Endothelial cell of umbilical vein (primary cell): ENCODE measurements around the gene C22orf42. TPM values are rescaled to one million over a fixed set of nuclear protein-coding genes. Genes with fewer than 3 reads are reported as not detected.

ENCODE experiments used
- BruUV-seq: library from RNA; stranded (reverse); fragments of 400-500 nt; replicated peaks from 2 replicates; lab custom pipeline; 2021; lab: Mats Ljungman, UMichigan
- CTCF ChIA-PET: fragments of 300-600, 350-600 bp; sonication (Branson Sonifier 250); formaldehyde crosslinking; loops from one replicate; lab custom pipeline; 2021; ENCODE audit warnings: antibody characterized with exemption, inconsistent platforms; lab: Charles Lee
- POLR2A ChIA-PET: fragments of 300-600, 350-600 bp; sonication (Branson Sonifier 250); formaldehyde crosslinking; loops from one replicate; lab custom pipeline; 2021; ENCODE audit warnings: antibody characterized with exemption, inconsistent platforms; lab: Charles Lee
- DNase-seq: peaks from one replicate; pipeline ENCODE4 v3.0.0-alpha.2; 2011; ENCODE audit warnings: low read depth, low spot score
- FAIRE-seq: peaks from 2 replicates; lab custom pipeline; 2011; peaks lifted over from hg19 to GRCh38; lab: Jason Lieb, UNC
- H2AFZ ChIP-seq: 2 replicates; pipeline ENCODE4 v1.6.0; 2012; ENCODE audit warnings: low read depth, low read length, control low read depth, inconsistent platforms
- H3K27ac ChIP-seq: 2 replicates; pipeline ENCODE4 v1.5.1; 2011; ENCODE audit warnings: low read depth, mild to moderate bottlenecking, control low read depth, low read length, moderate library complexity; ENCODE audit not compliant: insufficient read depth
- H3K27me3 ChIP-seq, 2 experiments: 2 replicates each; pipeline versions ENCODE4 v1.6.0 to v1.6.1; 2011; ENCODE audit warnings: low read length in 2 of 2, mixed read lengths in 1 of 2; ENCODE audit not compliant: control insufficient read depth in 2 of 2, insufficient read depth in 2 of 2
- H3K36me3 ChIP-seq, 2 experiments: 2 replicates in 1 of 2; 3 replicates in 1 of 2; pipeline ENCODE4 v1.5.1; 2011; ENCODE audit warnings: low read length in 2 of 2, mild to moderate bottlenecking in 1 of 2, moderate library complexity in 1 of 2; ENCODE audit not compliant: control insufficient read depth in 2 of 2, insufficient read depth in 2 of 2; ENCODE audit errors: extremely low read depth in 1 of 2
- H3K4me1 ChIP-seq: 3 replicates; pipeline ENCODE4 v1.5.1; 2011; ENCODE audit warnings: mild to moderate bottlenecking, low read length; ENCODE audit not compliant: control insufficient read depth, insufficient read depth; ENCODE audit errors: extremely low read depth
- H3K4me2 ChIP-seq: 2 replicates; pipeline ENCODE4 v1.6.1; 2011; ENCODE audit warnings: low read length, control low read depth, mixed read lengths; ENCODE audit not compliant: insufficient read depth
- H3K4me3 ChIP-seq, 3 experiments: fragments of 200-600 bp in 1 of 3; sonication (generic), shearing (Covaris generic) in 1 of 3; replicated peaks in 1 of 3; 2 replicates each; pipeline ENCODE4 v1.5.1; 2011 to 2016; ENCODE audit warnings: control low read depth in 3 of 3, low read length in 3 of 3, mild to moderate bottlenecking in 2 of 3, inconsistent platforms in 1 of 3, low read depth in 1 of 3, moderate library complexity in 1 of 3; ENCODE audit not compliant: insufficient read depth in 1 of 3
- H3K79me2 ChIP-seq: 2 replicates; pipeline ENCODE4 v1.6.0; 2012; ENCODE audit warnings: low read length, inconsistent platforms; ENCODE audit not compliant: control insufficient read depth, insufficient read depth
- H3K9ac ChIP-seq: replicated peaks from 2 replicates; pipeline ENCODE3; 2011; ENCODE audit warnings: low read length, control low read depth; ENCODE audit not compliant: insufficient read depth; ENCODE audit errors: extremely low read depth
- H3K9me1 ChIP-seq: replicated peaks from 3 replicates; pipeline ENCODE4 v1.6.0; 2011; ENCODE audit warnings: mild to moderate bottlenecking, low read length; ENCODE audit not compliant: control insufficient read depth, insufficient read depth; ENCODE audit errors: extremely low read depth
- H3K9me3 ChIP-seq: replicated peaks from 2 replicates; pipeline ENCODE4 v1.5.1; 2012; ENCODE audit warnings: low read length, inconsistent platforms; ENCODE audit not compliant: control insufficient read depth, insufficient read depth
- H4K20me1 ChIP-seq: replicated peaks from 2 replicates; pipeline ENCODE3; 2011; ENCODE audit warnings: mild to moderate bottlenecking, low read length; ENCODE audit not compliant: control insufficient read depth, insufficient read depth; ENCODE audit errors: extremely low read depth
- CTCF ChIP-seq, 2 donors: IDR thresholded peaks; 1 replicate in 1 of 2; 2 replicates in 1 of 2; pipeline ENCODE4 v1.5.1; 2011; ENCODE audit warnings: low read length in 2 of 2, mild to moderate bottlenecking in 2 of 2, moderate library complexity in 2 of 2, control low read depth in 1 of 2, inconsistent platforms in 1 of 2, low read depth in 1 of 2; ENCODE audit not compliant: insufficient read depth in 1 of 2; ENCODE audit errors: extremely low read depth in 1 of 2
- EZH2 ChIP-seq: IDR thresholded peaks from 2 replicates; pipeline ENCODE4 v1.6.1; 2012; ENCODE audit warnings: borderline replicate concordance, low read depth, mild to moderate bottlenecking, moderate library complexity, low read length, inconsistent platforms; ENCODE audit not compliant: severe bottlenecking
- FOS ChIP-seq: IDR thresholded peaks from 2 replicates; pipeline ENCODE4 v1.6.1; 2011; ENCODE audit warnings: mild to moderate bottlenecking, low read length, moderate library complexity, borderline replicate concordance; ENCODE audit not compliant: insufficient read depth
- GATA2 ChIP-seq: IDR thresholded peaks from 2 replicates; pipeline ENCODE4 v1.7.0; 2011; ENCODE audit warnings: low read depth, mild to moderate bottlenecking, moderate library complexity, mixed read lengths, low read length; ENCODE audit not compliant: insufficient read length, insufficient read depth
- JUN ChIP-seq: IDR thresholded peaks from 2 replicates; pipeline ENCODE4 v1.6.1; 2011; ENCODE audit warnings: borderline replicate concordance, low read depth; ENCODE audit not compliant: insufficient read length, insufficient read depth
- MAX ChIP-seq: IDR thresholded peaks from 2 replicates; pipeline ENCODE4 v1.6.1; 2011; ENCODE audit not compliant: insufficient read depth, insufficient read length
- MYC ChIP-seq: IDR thresholded peaks from one replicate; pipeline ENCODE4 v1.6.1; 2011; ENCODE audit warnings: mild to moderate bottlenecking, low read depth, low read length
- POLR2A ChIP-seq: IDR thresholded peaks from 2 replicates; pipeline ENCODE4 v1.6.1; 2012; ENCODE audit warnings: low read depth, mild to moderate bottlenecking, control low read depth, low read length
- POLR2AphosphoS5 ChIP-seq: IDR thresholded peaks from 2 replicates; pipeline ENCODE4 v1.6.1; 2012; ENCODE audit warnings: low read depth, mild to moderate bottlenecking, control low read depth, low read length, moderate library complexity; ENCODE audit not compliant: insufficient read depth
- dilution Hi-C: fragments of 300-500 bp; cut with MboI; formaldehyde crosslinking; loops from one replicate; pipeline ENCODE4 v1.15.0; 2019; ENCODE audit warnings: low sequenced_read_pairs; ENCODE audit not compliant: extremely low pct_ligation_motif_present
- intact Hi-C: fragments of 100-400 bp; cut with micrococcal nuclease; formaldehyde crosslinking; loops from one replicate; pipeline ENCODE4 v1.10.0; 2022
- polyA plus RNA-seq, 4 experiments: library from polyadenylated mRNA; depleted of rRNA in 3 of 4; stranded (reverse) in 3 of 4; unstranded in 1 of 4; fragments of >200 nt; gene quantifications; 2 replicates each; pipeline versions ENCODE4 v1.2.1 to v1.2.3, GENCODE V29; 2011 to 2012; ENCODE audit warnings: missing spikeins in 1 of 4
- total RNA-seq: library from RNA; stranded (reverse); gene quantifications from 2 replicates; pipeline ENCODE4 v1.2.3, GENCODE V29; 2021

Gene C22orf42
- total and polyA plus RNA-seq, 2 donors (not counting 3 experiments of a cell fraction or from before 2014, with no cell fraction given): not detected

GRCh38 chr22:32204040-32204855 is 45.1 kb upstream of the C22orf42 start:
- Histone ChIP-seq H3K9ac (no peak overlapping the region), H3K9me3 (no peaks in the 10 kb centered on the region), H3K27ac (no peak overlapping the region), H2AFZ (peak overlapping the region; percentile 29), H4K20me1 (no peaks in the 10 kb centered on the region), H3K9me1 (no peaks in the 10 kb centered on the region), H3K4me3 (peak overlapping the region in 1 of 3 experiments; percentile 28), H3K27me3 (peaks cover 4 to 19% of the 10 kb centered on the region in 2 experiments), H3K36me3 (no peaks in the 10 kb centered on the region), H3K79me2 (no peaks in the 10 kb centered on the region), H3K4me2 (peak overlapping the region; percentile 51), H3K4me1 (no peaks in the 10 kb centered on the region)
- POLR2A ChIA-PET: no interaction called here
- intact Hi-C loops: no loop called here
- BruUV-seq: no TSS peak
- TF ChIP-seq POLR2A (no peak), CTCF (IDR thresholded peaks at IDR 0.05; ENCODE audit: extremely low read depth in 1 of 2, insufficient read depth in 1 of 2, low read depth in 1 of 2, low read length in 2 of 2) (no peak), MAX (no peak), POLR2AphosphoS5 (no peak), GATA2 (no peak), EZH2 (no peak), MYC (no peak), FOS (no peak), JUN (no peak)
- no peak for FAIRE-seq
- dilution Hi-C loops: no loop called here
- CTCF ChIA-PET: no interaction called here
- DNase-seq: no peak
